ENCODE measurements around the gene RALGDS. TPM values are rescaled to one million over a fixed set of nuclear protein-coding genes. Genes with fewer than 3 reads are reported as not detected.

Gene RALGDS
- total RNA-seq, 1 experiment from 2014 or later: 40.1 TPM

DNA sequence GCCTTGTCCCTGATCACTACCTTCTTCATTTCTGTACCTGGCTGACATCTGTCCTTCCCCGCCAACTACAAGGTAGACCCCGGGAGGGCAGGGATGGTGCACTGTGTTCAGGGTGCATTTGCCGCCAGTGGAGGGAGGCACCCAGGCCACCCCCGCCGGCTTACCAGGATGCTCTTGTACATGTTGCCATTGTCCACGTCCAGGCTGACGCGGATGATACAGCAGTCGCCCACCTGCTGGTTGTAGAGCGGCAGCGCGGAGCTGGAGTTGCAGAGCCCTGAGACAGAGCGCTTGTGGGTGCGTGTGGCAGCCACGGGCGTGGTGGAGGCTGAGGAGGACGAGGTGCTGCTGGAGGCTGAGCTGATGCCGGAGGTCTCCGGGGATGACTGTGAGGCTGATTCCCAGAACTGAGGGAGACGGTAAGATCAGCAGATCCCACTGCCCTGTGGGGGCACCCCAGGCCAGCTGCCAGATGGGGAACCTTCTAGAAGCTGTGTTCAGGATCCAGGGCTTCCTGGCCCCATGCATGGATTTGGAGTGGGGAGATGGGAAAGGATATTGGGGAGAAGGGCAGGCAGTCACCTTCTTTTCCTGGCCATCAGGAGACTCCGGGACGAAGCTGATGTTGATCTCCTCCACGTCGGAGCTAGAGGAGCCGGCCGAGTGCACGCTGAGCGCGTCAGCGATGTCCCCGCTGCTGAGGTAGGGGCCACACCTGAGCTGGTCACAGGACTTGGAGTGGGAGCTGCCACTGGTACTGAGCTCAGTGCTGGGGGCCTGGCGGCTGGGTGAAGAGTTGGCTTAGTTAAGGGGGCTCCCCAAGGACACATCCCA is 19.5 kb downstream of the RALGDS start:
- no TSS peak for BruUV-seq (replicated peaks)
- ChIA-PET CTCF (interaction anchor here (1.7 kb wide), 1 partner anchor 43 kb away, joined by 3 read pairs; no protein-coding TSS in a partner anchor), POLR2A (ENCODE audit: low non-redundant PET) (no interaction called here)
- H3K4me3 ChIP-seq (ENCODE audit: low read depth, low read length, poor library complexity, severe bottlenecking): no peak overlapping the region
- intact Hi-C loops (cut with micrococcal nuclease; ENCODE audit: unreplicated experiment): no loop called here
- DNase-seq (ENCODE audit: low spot score): no peak
- TF ChIP-seq, protein P1, sequence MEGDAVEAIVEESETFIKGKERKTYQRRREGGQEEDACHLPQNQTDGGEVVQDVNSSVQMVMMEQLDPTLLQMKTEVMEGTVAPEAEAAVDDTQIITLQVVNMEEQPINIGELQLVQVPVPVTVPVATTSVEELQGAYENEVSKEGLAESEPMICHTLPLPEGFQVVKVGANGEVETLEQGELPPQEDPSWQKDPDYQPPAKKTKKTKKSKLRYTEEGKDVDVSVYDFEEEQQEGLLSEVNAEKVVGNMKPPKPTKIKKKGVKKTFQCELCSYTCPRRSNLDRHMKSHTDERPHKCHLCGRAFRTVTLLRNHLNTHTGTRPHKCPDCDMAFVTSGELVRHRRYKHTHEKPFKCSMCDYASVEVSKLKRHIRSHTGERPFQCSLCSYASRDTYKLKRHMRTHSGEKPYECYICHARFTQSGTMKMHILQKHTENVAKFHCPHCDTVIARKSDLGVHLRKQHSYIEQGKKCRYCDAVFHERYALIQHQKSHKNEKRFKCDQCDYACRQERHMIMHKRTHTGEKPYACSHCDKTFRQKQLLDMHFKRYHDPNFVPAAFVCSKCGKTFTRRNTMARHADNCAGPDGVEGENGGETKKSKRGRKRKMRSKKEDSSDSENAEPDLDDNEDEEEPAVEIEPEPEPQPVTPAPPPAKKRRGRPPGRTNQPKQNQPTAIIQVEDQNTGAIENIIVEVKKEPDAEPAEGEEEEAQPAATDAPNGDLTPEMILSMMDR (conservative IDR thresholded peaks at IDR 0.05; ENCODE audit: low read depth, low read length): no peak
- no peak for TF ChIP-seq EZH2 (IDR thresholded peaks at IDR 0.05; ENCODE audit: borderline replicate concordance, low read depth, low read length, poor library complexity, severe bottlenecking)
- no peak overlapping the region for H3K27ac ChIP-seq (ENCODE audit: low read depth, low read length, poor library complexity, severe bottlenecking)
- peaks cover 15% of the 10 kb centered on the region for H3K9me3 ChIP-seq (ENCODE audit: low read depth, low read length, poor library complexity, severe bottlenecking)
- H3K4me1 ChIP-seq (ENCODE audit: insufficient read depth, low read length, poor library complexity, severe bottlenecking): no peaks in the 10 kb centered on the region
- peaks cover 82% of the 10 kb centered on the region for H3K36me3 ChIP-seq (ENCODE audit: insufficient read depth, low read length, poor library complexity, severe bottlenecking)
- no peaks in the 10 kb centered on the region for H3K27me3 ChIP-seq (replicated peaks; ENCODE audit: insufficient read depth, low read depth, low read length, poor library complexity)

DNA sequence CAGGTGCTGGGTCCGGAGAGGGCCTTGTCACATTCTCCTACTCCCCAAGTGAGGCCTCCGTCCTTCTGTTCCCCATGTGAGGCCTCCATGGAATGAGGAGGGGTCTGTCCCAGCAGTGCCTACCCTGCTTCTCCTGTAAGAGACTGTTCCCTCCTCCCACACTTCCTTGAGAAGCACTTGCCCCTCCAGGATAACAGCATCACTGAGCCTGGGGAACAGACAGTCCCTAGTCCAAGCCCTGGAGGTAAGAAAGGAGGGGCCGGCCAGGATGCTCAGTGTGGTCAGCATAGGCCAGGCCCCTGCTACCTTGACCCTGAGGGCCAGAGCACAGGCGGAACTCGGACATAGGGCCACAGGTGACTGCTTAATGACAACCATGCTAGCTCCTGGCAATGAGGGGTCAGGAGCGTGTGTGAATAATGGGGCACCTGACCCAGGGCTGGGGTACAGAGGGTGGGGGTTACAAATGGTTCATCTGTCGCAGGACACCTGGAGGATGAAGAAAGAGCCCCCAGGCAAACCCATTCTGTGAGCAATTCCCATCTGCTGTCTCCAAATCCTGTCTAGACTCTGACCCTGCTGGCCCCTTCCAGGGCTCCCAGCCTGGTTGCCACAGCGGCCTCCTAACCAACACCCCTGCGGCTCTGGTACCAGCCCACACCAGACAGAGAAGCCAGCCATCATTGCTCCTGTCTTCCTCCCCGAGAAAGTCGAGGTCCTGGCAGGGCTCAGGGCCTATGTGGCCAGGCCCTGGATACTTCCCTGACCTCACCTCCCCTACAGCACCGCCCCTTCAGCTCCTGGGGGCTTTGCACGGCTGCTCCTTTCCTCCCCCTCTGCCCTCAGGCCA is 20.3 kb downstream of the RALGDS start:
- Histone ChIP-seq H3K27me3 (replicated peaks; ENCODE audit: insufficient read depth, low read depth, low read length, poor library complexity) (no peaks in the 10 kb centered on the region), H3K4me1 (ENCODE audit: insufficient read depth, low read length, poor library complexity, severe bottlenecking) (no peaks in the 10 kb centered on the region), H3K36me3 (ENCODE audit: insufficient read depth, low read length, poor library complexity, severe bottlenecking) (peaks cover 80% of the 10 kb centered on the region), H3K4me3 (ENCODE audit: low read depth, low read length, poor library complexity, severe bottlenecking) (no peak overlapping the region), H3K9me3 (ENCODE audit: low read depth, low read length, poor library complexity, severe bottlenecking) (peaks cover 24% of the 10 kb centered on the region), H3K27ac (ENCODE audit: low read depth, low read length, poor library complexity, severe bottlenecking) (no peak overlapping the region)
- no peak for DNase-seq (ENCODE audit: low spot score)
- intact Hi-C loops (cut with micrococcal nuclease; ENCODE audit: unreplicated experiment): no loop called here
- POLR2A ChIA-PET (ENCODE audit: low non-redundant PET): no interaction called here
- CTCF ChIA-PET: interaction anchor here (1.7 kb wide), 1 partner anchor 44 kb away, joined by 3 read pairs; no protein-coding TSS in a partner anchor
- TF ChIP-seq, protein P1 (conservative IDR thresholded peaks at IDR 0.05; ENCODE audit: low read depth, low read length): no peak
- no peak for TF ChIP-seq EZH2 (IDR thresholded peaks at IDR 0.05; ENCODE audit: borderline replicate concordance, low read depth, low read length, poor library complexity, severe bottlenecking)
- BruUV-seq (replicated peaks): no TSS peak

DNA sequence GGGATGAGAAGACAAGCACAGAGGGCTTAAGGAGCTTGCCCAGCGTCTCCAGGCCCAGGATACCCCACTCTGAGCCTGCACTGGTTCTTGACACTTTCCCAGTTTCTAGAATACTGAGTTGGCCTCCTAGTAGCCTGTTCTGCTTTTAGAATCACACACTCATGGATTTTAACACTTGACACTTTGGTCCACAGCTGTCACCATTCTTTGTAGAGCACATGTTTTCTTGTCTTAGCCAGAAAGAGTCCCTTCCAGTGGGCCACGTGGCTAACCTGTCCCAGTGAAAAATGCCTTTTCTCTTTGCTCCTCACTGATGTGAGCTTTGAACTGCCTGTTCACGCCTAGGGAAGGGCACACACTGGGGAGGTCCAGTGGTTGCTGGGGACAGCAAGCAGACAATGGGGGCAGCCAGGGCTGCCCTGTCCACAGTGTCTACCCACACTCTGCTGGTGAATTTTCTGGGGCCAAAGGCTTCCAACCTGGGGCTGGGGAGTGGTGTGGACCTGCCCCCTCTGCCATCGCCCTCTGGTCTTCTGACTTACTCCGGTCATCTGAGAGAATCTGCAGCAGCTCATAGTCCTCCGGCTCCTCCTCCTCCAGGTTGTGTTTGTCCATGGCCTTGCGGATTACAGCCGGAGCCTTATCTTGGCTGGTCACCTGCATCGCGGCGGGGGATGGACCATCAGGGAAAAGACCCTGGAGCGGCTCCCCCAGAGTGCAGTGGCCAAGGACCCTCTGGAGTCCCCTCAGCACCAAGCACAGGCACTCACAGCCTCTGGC is 21.1 kb downstream of the RALGDS start:
- Histone ChIP-seq H3K27me3 (replicated peaks; ENCODE audit: insufficient read depth, low read depth, low read length, poor library complexity) (no peaks in the 10 kb centered on the region), H3K36me3 (ENCODE audit: insufficient read depth, low read length, poor library complexity, severe bottlenecking) (peaks cover 80% of the 10 kb centered on the region), H3K9me3 (ENCODE audit: low read depth, low read length, poor library complexity, severe bottlenecking) (peaks cover 29% of the 10 kb centered on the region), H3K27ac (ENCODE audit: low read depth, low read length, poor library complexity, severe bottlenecking) (no peak overlapping the region), H3K4me3 (ENCODE audit: low read depth, low read length, poor library complexity, severe bottlenecking) (no peak overlapping the region), H3K4me1 (ENCODE audit: insufficient read depth, low read length, poor library complexity, severe bottlenecking) (no peaks in the 10 kb centered on the region)
- no TSS peak for BruUV-seq (replicated peaks)
- TF ChIP-seq, protein P1 (conservative IDR thresholded peaks at IDR 0.05; ENCODE audit: low read depth, low read length): no peak
- TF ChIP-seq EZH2 (IDR thresholded peaks at IDR 0.05; ENCODE audit: borderline replicate concordance, low read depth, low read length, poor library complexity, severe bottlenecking): no peak
- DNase-seq (ENCODE audit: low spot score): no peak
- POLR2A ChIA-PET (ENCODE audit: low non-redundant PET): no interaction called here
- CTCF ChIA-PET: no interaction called here
- intact Hi-C loops (cut with micrococcal nuclease; ENCODE audit: unreplicated experiment): no loop called here

Data from A673 (cell line).